IMR-90 (cell line): Measurements from ENCODE around the gene MAPRE3.

Experiments
- BHLHE40 ChIP-seq: fragments of 150-350 bp; IDR thresholded peaks from 2 replicates; pipeline ENCODE4 v1.6.1; 2016; ENCODE audit warnings: mild to moderate bottlenecking, low read depth, low read length
- CTCF ChIP-seq: conservative IDR thresholded peaks from 2 replicates; pipeline ENCODE4 v1.5.1; 2012; ENCODE audit warnings: mild to moderate bottlenecking, low read depth, low read length, improper control_type of control experiment
- ELK1 ChIP-seq: fragments of 150-350 bp; IDR thresholded peaks from 2 replicates; pipeline ENCODE4 v1.6.1; 2016; ENCODE audit warnings: low read depth, mild to moderate bottlenecking, low read length, moderate library complexity, borderline replicate concordance
- FOS ChIP-seq: fragments of 150-350 bp; IDR thresholded peaks from 2 replicates; pipeline ENCODE4 v1.6.1; 2016; ENCODE audit warnings: low read depth, low read length
- MAFK ChIP-seq: IDR thresholded peaks from 2 replicates; pipeline ENCODE4 v1.6.1; 2012; ENCODE audit warnings: low read depth, low read length, improper control_type of control experiment
- MAZ ChIP-seq: IDR thresholded peaks from 2 replicates; pipeline ENCODE4 v1.6.1; 2012; ENCODE audit warnings: low read depth, mild to moderate bottlenecking, low read length, improper control_type of control experiment, moderate library complexity, borderline replicate concordance
- MXI1 ChIP-seq: IDR thresholded peaks from 2 replicates; pipeline ENCODE4 v1.6.1; 2012; ENCODE audit warnings: low read depth, mild to moderate bottlenecking, low read length, moderate library complexity, borderline replicate concordance
- NFE2L2 ChIP-seq: fragments of 150-350 bp; IDR thresholded peaks from 2 replicates; pipeline ENCODE4 v1.6.1; 2016; ENCODE audit warnings: low read depth, mild to moderate bottlenecking, low read length
- POLR2A ChIP-seq: IDR thresholded peaks from 2 replicates; pipeline ENCODE4 v1.6.1; 2012; ENCODE audit warnings: mild to moderate bottlenecking, low read depth, low read length
- RAD21 ChIP-seq: IDR thresholded peaks from 2 replicates; pipeline ENCODE4 v1.6.1; 2012; ENCODE audit warnings: low read length, improper control_type of control experiment
- RCOR1 ChIP-seq: IDR thresholded peaks from 2 replicates; pipeline ENCODE4 v1.6.1; 2012; ENCODE audit warnings: mild to moderate bottlenecking, low read length, improper control_type of control experiment; ENCODE audit not compliant: insufficient replicate concordance
- RFX5 ChIP-seq: IDR thresholded peaks from 2 replicates; pipeline ENCODE4 v1.8.0; 2012; ENCODE audit warnings: low read depth, mild to moderate bottlenecking, low read length, moderate library complexity
- SMC3 ChIP-seq: fragments of 150-350 bp; IDR thresholded peaks from 2 replicates; pipeline ENCODE4 v1.6.1; 2016; ENCODE audit warnings: low read depth, mild to moderate bottlenecking, antibody characterized with exemption, low read length, moderate library complexity
- USF2 ChIP-seq: fragments of 150-350 bp; IDR thresholded peaks from 2 replicates; pipeline ENCODE4 v1.6.1; 2017; ENCODE audit warnings: mild to moderate bottlenecking, antibody characterized with exemption, low read length, low read depth

- TF ChIP-seq CTCF (no peak), USF2 (no peak), RFX5 (no peak), POLR2A (no peak), ELK1 (no peak), MAZ (no peak), MXI1 (no peak), MAFK (no peak), NFE2L2 (no peak), FOS (no peak), RAD21 (no peak), BHLHE40 (no peak), RCOR1 (no peak), SMC3 (no peak)
These were observed 2.4 kb upstream of the MAPRE3 start for GRCh38 chr2:26968001-26968400.
